HEK293 (cell line): ENCODE data around the gene BORCS5.

ENCODE experiments used
- CTCF ChIA-PET: fragments of 350-600 bp; formaldehyde crosslinking; extraction: SDS; loops from one replicate; lab custom pipeline; 2021; ENCODE audit warnings: antibody characterized with exemption; lab: Yijun Ruan, JAX
- POLR2A ChIA-PET: fragments of 300-600 bp; formaldehyde crosslinking; extraction: SDS; loops from one replicate; lab custom pipeline; 2020; ENCODE audit warnings: antibody characterized with exemption, inconsistent platforms; lab: Yijun Ruan, JAX
- H3K27ac ChIP-seq: fragments of 200-500 bp; sonication (Bioruptor generic); 2 replicates; pipeline ENCODE4 v1.5.1; 2014; ENCODE audit warnings: low read depth, low read length, control low read depth, inconsistent platforms; ENCODE audit errors: extremely low read depth
- H3K36me3 ChIP-seq, 2 experiments: fragments of 200-500 bp in 1 of 2; sonication (Bioruptor generic) in 1 of 2; 1 replicate in 1 of 2; 2 replicates in 1 of 2; pipeline ENCODE4 v1.5.1; 2014 to 2017; ENCODE audit warnings: inconsistent platforms in 2 of 2, low read length in 2 of 2; ENCODE audit not compliant: control insufficient read depth in 2 of 2, insufficient read depth in 1 of 2
- H3K4me1 ChIP-seq: fragments of 200-500 bp; sonication (Bioruptor generic); 2 replicates; pipeline ENCODE4 v1.5.1; 2014; ENCODE audit warnings: mild to moderate bottlenecking, low read length, inconsistent platforms; ENCODE audit not compliant: control insufficient read depth, insufficient read depth
- H3K4me3 ChIP-seq: 2 replicates; pipeline ENCODE4 v1.5.1; 2011; ENCODE audit warnings: low read depth, mild to moderate bottlenecking, control low read depth, low read length, moderate library complexity
- H3K9me3 ChIP-seq: fragments of 200-500 bp; sonication (Bioruptor generic); 2 replicates; pipeline ENCODE4 v1.5.1; 2014; ENCODE audit warnings: low read depth, low read length, inconsistent platforms; ENCODE audit not compliant: control insufficient read depth, insufficient read depth
- EGR2 ChIP-seq: fragments of 450-650 bp; formaldehyde crosslinking; IDR thresholded peaks from 2 replicates; pipeline ENCODE4 v1.5.1; 2016; ENCODE audit warnings: low read depth, missing biosample characterization, missing genetic modification characterization
- HOXD13 ChIP-seq: sonication (generic); formaldehyde crosslinking; IDR thresholded peaks from 2 replicates; pipeline ENCODE4 v1.8.0; 2022; ENCODE audit warnings: missing genetic modification reagents, borderline replicate concordance
- KLF16 ChIP-seq: fragments of 450-650 bp; formaldehyde crosslinking; IDR thresholded peaks from 2 replicates; pipeline ENCODE4 v1.5.1; 2017; ENCODE audit warnings: missing biosample characterization, missing genetic modification characterization
- ZFHX2 ChIP-seq: fragments of 450-650 bp; formaldehyde crosslinking; conservative IDR thresholded peaks from 2 replicates; pipeline ENCODE4 v1.5.1; 2016; ENCODE audit warnings: missing biosample characterization, missing genetic modification characterization
- ZIC2 ChIP-seq: fragments of 450-650 bp; formaldehyde crosslinking; IDR thresholded peaks from 2 replicates; pipeline ENCODE4 v1.5.1; 2016; ENCODE audit warnings: missing biosample characterization, missing genetic modification characterization
- ZNF37A ChIP-seq: fragments of 450-650 bp; IDR thresholded peaks from 2 replicates; pipeline ENCODE4 v1.5.1; 2018; ENCODE audit warnings: missing biosample characterization, missing genetic modification characterization
- ZNF660 ChIP-seq: fragments of 450-650 bp; IDR thresholded peaks from 2 replicates; pipeline ENCODE4 v1.5.1; 2018; ENCODE audit warnings: missing biosample characterization, mild to moderate bottlenecking, missing genetic modification characterization
- TF ChIP-seq, protein P1 (sequence below): fragments of 450-650 bp; formaldehyde crosslinking; conservative IDR thresholded peaks from 2 replicates; pipeline ENCODE4 v1.5.1; 2016; ENCODE audit warnings: low read depth, missing biosample characterization, missing genetic modification characterization
- TF ChIP-seq, protein P2 (sequence below): fragments of 450-650 bp; formaldehyde crosslinking; IDR thresholded peaks from 2 replicates; pipeline ENCODE4 v1.5.1; 2016; ENCODE audit warnings: missing biosample characterization, missing genetic modification characterization
- TF ChIP-seq, protein P3 (sequence below): fragments of 450-650 bp; IDR thresholded peaks from 2 replicates; pipeline ENCODE4 v1.5.1; 2018; ENCODE audit warnings: missing biosample characterization, missing genetic modification characterization
- TF ChIP-seq, protein P4 (sequence below): fragments of 450-650 bp; formaldehyde crosslinking; IDR thresholded peaks from 2 replicates; pipeline ENCODE4 v1.5.1; 2016; ENCODE audit warnings: missing biosample characterization, missing genetic modification characterization
- TF ChIP-seq, protein P5 (sequence below): sonication (generic); formaldehyde crosslinking; IDR thresholded peaks from 2 replicates; pipeline ENCODE4 v1.8.1; 2022; ENCODE audit warnings: mild to moderate bottlenecking, moderate library complexity, missing genetic modification reagents

The BORCS5 gene

DNA sequence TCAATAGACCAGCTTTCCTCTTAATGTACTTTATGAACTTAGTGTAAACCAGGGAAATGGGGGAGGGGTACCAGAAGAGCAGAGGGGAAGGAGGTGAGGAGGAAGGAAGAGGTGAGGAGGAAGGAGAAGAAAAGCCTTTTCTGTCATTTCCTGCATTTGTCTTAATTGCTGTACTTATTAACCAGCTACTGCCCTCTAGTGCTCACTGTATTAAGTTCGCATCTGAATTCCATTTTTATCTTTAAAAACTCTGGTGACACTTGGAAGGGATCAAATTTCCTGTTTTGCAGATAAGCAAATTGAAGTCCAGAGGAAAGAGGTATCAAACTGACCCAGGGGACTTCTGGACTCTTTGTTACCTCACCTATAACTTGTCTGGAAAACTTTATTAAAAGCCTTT lies 29.1 kb upstream of the BORCS5 start (continued):
- TF ChIP-seq, protein P1, sequence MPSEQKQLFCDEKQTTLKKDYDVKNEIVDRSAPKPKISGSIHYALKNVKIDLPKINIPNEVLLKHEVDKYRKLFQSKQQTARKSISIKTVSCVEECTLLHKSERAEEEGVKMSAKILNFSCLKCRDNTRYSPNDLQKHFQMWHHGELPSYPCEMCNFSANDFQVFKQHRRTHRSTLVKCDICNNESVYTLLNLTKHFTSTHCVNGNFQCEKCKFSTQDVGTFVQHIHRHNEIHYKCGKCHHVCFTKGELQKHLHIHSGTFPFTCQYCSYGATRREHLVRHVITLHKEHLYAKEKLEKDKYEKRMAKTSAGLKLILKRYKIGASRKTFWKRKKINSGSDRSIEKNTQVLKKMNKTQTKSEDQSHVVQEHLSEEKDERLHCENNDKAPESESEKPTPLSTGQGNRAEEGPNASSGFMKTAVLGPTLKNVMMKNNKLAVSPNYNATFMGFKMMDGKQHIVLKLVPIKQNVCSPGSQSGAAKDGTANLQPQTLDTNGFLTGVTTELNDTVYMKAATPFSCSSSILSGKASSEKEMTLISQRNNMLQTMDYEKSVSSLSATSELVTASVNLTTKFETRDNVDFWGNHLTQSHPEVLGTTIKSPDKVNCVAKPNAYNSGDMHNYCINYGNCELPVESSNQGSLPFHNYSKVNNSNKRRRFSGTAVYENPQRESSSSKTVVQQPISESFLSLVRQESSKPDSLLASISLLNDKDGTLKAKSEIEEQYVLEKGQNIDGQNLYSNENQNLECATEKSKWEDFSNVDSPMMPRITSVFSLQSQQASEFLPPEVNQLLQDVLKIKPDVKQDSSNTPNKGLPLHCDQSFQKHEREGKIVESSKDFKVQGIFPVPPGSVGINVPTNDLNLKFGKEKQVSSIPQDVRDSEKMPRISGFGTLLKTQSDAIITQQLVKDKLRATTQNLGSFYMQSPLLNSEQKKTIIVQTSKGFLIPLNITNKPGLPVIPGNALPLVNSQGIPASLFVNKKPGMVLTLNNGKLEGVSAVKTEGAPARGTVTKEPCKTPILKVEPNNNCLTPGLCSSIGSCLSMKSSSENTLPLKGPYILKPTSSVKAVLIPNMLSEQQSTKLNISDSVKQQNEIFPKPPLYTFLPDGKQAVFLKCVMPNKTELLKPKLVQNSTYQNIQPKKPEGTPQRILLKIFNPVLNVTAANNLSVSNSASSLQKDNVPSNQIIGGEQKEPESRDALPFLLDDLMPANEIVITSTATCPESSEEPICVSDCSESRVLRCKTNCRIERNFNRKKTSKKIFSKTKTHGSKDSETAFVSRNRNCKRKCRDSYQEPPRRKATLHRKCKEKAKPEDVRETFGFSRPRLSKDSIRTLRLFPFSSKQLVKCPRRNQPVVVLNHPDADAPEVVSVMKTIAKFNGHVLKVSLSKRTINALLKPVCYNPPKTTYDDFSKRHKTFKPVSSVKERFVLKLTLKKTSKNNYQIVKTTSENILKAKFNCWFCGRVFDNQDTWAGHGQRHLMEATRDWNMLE (tag by site-specific recombination) = peak; percentile 34; the same call in 1 of the 2 replicates
- TF ChIP-seq, protein P2, sequence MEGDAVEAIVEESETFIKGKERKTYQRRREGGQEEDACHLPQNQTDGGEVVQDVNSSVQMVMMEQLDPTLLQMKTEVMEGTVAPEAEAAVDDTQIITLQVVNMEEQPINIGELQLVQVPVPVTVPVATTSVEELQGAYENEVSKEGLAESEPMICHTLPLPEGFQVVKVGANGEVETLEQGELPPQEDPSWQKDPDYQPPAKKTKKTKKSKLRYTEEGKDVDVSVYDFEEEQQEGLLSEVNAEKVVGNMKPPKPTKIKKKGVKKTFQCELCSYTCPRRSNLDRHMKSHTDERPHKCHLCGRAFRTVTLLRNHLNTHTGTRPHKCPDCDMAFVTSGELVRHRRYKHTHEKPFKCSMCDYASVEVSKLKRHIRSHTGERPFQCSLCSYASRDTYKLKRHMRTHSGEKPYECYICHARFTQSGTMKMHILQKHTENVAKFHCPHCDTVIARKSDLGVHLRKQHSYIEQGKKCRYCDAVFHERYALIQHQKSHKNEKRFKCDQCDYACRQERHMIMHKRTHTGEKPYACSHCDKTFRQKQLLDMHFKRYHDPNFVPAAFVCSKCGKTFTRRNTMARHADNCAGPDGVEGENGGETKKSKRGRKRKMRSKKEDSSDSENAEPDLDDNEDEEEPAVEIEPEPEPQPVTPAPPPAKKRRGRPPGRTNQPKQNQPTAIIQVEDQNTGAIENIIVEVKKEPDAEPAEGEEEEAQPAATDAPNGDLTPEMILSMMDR (tag by site-specific recombination) = peak; percentile 34; the same call in 1 of the 2 replicates
- TF ChIP-seq, protein P3, sequence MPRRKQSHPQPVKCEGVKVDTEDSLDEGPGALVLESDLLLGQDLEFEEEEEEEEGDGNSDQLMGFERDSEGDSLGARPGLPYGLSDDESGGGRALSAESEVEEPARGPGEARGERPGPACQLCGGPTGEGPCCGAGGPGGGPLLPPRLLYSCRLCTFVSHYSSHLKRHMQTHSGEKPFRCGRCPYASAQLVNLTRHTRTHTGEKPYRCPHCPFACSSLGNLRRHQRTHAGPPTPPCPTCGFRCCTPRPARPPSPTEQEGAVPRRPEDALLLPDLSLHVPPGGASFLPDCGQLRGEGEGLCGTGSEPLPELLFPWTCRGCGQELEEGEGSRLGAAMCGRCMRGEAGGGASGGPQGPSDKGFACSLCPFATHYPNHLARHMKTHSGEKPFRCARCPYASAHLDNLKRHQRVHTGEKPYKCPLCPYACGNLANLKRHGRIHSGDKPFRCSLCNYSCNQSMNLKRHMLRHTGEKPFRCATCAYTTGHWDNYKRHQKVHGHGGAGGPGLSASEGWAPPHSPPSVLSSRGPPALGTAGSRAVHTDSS (tag by site-specific recombination) = peak; percentile 79
- TF ChIP-seq ZNF660 (tag by site-specific recombination) = peak; percentile 79; the same call in 1 of the 2 replicates

DNA sequence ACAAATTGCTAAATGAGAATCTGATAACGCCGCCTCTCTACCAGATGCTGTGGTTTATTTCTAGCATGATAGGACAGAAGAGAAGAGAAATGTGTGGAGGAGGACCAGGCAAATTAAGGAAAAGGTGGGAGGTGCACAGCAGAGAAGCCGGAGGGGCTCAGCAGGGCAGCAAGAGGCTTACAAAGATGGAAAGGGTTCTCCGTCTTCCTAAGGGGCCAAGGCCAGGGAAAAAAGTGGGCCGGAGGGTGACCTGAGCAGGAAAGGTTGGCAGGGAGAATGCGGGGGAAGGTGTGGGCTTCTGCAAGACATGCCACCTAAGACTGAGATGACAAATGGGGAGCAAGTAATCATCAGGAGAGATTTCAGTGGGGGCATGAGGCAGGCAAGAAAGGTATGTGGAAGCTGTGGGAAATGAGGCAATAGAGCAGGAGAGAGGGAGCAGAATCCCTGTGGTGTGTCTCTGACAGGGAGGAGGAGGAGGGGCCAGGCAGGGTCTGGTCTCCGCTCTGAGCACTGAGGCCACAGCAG lies 25.6 kb upstream of the BORCS5 start:
- Histone ChIP-seq H3K9me3 (no peaks in the 10 kb centered on the region), H3K27ac (no peak overlapping the region), H3K36me3 (no peaks in the 10 kb centered on the region; a peak in 1 of 3 replicates), H3K4me3 (no peak overlapping the region), H3K4me1 (peaks cover 12% of the 10 kb centered on the region)
- ChIA-PET CTCF (interaction anchor here (3.4 kb wide), 1 partner anchor 298 kb away, joined by 13 read pairs; no protein-coding TSS in a partner anchor), POLR2A (no interaction called here)
- TF ChIP-seq HOXD13 = no peak
- peak; percentile 59 for TF ChIP-seq ZIC2
- peak; percentile 90 for TF ChIP-seq EGR2 (tag by site-specific recombination)
- TF ChIP-seq ZFHX2 (tag by site-specific recombination) = peak; percentile 89

DNA sequence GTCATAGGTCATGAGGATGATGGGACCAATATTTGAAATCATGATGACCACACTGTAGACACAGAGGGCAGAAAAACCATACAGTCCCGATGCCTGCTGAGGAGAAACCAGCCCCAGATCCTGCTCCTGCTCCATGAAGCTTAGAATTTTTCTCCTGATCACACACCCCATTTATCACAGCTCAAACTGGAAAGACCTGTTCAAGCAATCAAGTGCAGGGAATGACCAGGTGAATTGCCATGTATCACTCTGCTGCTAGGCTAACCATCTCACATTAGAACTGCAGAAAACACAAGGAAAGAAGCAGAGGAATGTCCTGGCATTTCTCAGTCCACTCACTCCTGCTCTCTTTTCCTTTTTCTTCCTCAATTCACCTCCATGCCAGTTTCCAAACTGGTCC lies 25.0 kb upstream of the BORCS5 start:
- no peaks in the 10 kb centered on the region for H3K9me3 ChIP-seq
- CTCF ChIA-PET = interaction anchor here (1.1 to 3.4 kb wide), 3 partner anchors 13 to 299 kb away, joined by 3 to 13 read pairs (median 4); partner anchors contain the start of gene LRP6
- TF ChIP-seq ZNF37A (tag by site-specific recombination) (no peak), KLF16 (tag by site-specific recombination) (no peak)
- TF ChIP-seq, protein P4, sequence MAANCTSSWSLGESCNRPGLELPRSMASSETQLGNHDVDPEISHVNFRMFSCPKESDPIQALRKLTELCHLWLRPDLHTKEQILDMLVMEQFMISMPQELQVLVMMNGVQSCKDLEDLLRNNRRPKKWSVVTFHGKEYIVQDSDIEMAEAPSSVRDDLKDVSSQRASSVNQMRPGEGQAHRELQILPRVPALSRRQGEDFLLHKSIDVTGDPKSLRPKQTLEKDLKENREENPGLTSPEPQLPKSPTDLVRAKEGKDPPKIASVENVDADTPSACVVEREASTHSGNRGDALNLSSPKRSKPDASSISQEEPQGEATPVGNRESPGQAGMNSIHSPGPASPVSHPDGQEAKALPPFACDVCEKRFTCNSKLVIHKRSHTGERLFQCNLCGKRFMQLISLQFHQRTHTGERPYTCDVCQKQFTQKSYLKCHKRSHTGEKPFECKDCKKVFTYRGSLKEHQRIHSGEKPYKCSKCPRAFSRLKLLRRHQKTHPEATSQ (tag by site-specific recombination) = no peak
- TF ChIP-seq, protein P5, sequence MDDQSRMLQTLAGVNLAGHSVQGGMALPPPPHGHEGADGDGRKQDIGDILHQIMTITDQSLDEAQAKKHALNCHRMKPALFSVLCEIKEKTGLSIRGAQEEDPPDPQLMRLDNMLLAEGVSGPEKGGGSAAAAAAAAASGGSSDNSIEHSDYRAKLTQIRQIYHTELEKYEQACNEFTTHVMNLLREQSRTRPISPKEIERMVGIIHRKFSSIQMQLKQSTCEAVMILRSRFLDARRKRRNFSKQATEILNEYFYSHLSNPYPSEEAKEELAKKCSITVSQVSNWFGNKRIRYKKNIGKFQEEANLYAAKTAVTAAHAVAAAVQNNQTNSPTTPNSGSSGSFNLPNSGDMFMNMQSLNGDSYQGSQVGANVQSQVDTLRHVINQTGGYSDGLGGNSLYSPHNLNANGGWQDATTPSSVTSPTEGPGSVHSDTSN (CRISPR knock-in tag) = no peak
- H3K27ac ChIP-seq = no peak overlapping the region
- POLR2A ChIA-PET = no interaction called here
- peaks cover 12% of the 10 kb centered on the region for H3K4me1 ChIP-seq
- no peaks in the 10 kb centered on the region; a peak in 1 of 3 replicates for H3K36me3 ChIP-seq
- H3K4me3 ChIP-seq = no peak overlapping the region
